Subcutaneous adipose tissue (tissue), 4 donors: Measurements from ENCODE around the gene NNAT. TPM values are rescaled to one million over a fixed set of nuclear protein-coding genes. Genes with fewer than 3 reads are reported as not detected.

ENCODE experiments used
- CTCF ChIP-seq: fragments of 450-650 bp; IDR thresholded peaks from one replicate; pipeline ENCODE4 v1.5.1; 2016; ENCODE audit warnings: low read depth, mild to moderate bottlenecking, control low read depth, antibody characterized with exemption, moderate library complexity
- total RNA-seq, 4 donors: library from RNA; depleted of rRNA; stranded (reverse); fragments of >200 nt; gene quantifications; one replicate each; pipeline ENCODE4 v1.1.0, GENCODE V29; 2016

NNAT gene
- total RNA-seq, 4 donors from 2014 or later: 11.0 to 44.3 (median 18.2) TPM

- TF ChIP-seq CTCF: no peak
These were observed 5.2 kb upstream of the NNAT start for GRCh38 chr20:37515876-37516275.

DNA sequence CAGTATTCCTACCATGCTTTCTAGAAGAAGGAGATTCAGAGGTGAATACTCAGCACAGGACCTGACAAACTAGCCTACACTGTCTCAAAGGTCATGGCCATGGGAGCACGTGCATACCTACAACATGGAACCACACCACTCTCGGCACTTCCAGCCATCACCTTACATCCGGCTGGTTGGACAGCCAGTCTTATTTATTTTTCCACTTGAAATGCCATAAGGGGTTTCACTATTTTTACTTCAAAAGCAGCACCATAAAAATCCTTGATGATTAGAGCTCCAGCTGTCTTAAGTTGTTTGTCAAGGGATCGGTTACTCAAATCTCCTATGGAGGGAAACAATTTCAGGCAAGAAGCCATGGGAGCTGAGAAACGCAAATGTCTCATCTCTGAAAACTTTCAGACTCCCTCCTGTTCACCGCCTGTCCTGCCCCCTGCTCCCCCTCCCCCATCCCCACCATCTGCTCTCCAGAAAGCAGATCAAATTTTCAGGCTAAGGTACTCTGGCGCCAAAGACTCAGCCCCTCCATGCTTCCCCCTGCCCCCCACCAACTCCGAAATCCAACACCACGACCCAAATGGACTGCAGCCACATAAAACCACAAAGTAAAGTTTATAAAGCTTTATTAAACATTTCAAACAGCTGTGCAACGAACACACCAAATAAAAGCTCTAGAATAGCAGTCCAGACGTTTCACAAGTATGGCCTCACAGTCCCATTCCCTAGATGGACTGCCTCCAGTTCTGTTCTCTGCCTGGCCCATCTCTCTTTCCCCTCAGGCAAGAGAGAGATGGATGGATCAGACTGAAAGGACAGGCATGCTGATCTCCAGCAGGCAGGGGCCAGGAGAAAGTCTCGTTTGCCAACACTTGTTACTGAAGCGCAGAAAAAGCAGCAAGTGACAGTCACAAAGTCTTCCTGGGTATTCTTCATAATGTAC, 4.0 kb upstream of the NNAT start:
- no peak for TF ChIP-seq CTCF

GRCh38 chr20:37518059-37518458, 3.0 kb upstream of the NNAT start:
- TF ChIP-seq CTCF: no peak

GRCh38 chr20:37518606-37519507, 2.2 kb upstream of the NNAT start:
- TF ChIP-seq CTCF: no peak

GRCh38 chr20:37519508-37520418, 1.3 kb upstream of the NNAT start:
- no peak for TF ChIP-seq CTCF

- TF ChIP-seq CTCF: no peak
These were observed 563 bp upstream of the NNAT start for GRCh38 chr20:37520419-37520955.
